Stimulated activated CD4-positive, alpha-beta T cell treated with anti-CD3 and anti-CD28 coated beads, Interleukin-1b, Interleukin-23, amount 100 ng/mL, for 1 hour (primary cell): ENCODE data around the gene SRRM1.
A peak's percentile ranks its signal among the peaks of the same experiment; 100 is the strongest.

ENCODE experiments used
- DNase-seq, 2 donors: peaks; one replicate each; pipeline ENCODE4 v3.0.0-alpha.2; 2020; ENCODE audit warnings: low read depth in 2 of 2

The SRRM1 gene

GRCh38 chr1:24642481-24643362 is at the start of gene SRRM1:
Gene SRRM1, plus strand, starts transcription at chr1:24643302. Its CDS starts 25 bp downstream, at chr1:24643327.
- DNase-seq, result peak; percentile 90 to 97

GRCh38 chr1:24594328-24594598 is 48.8 kb upstream of the SRRM1 start:
- DNase-seq, result no peak

- no peak for DNase-seq
These were observed 46.7 kb upstream of the SRRM1 start for GRCh38 chr1:24596401-24596880.

GRCh38 chr1:24599265-24599664 is 43.8 kb upstream of the SRRM1 start:
- no peak for DNase-seq

- no peak for DNase-seq
These were observed 42.6 kb upstream of the SRRM1 start for GRCh38 chr1:24600551-24600950.

- DNase-seq, result no peak
These were observed 37.4 kb upstream of the SRRM1 start for GRCh38 chr1:24605534-24606295.

- DNase-seq, result no peak
These were observed 36.9 kb upstream of the SRRM1 start for GRCh38 chr1:24606296-24606605.

- DNase-seq, result no peak
These were observed 36.5 kb upstream of the SRRM1 start for GRCh38 chr1:24606621-24607020.

GRCh38 chr1:24609949-24610517 is 33.1 kb upstream of the SRRM1 start:
- no peak for DNase-seq

- DNase-seq, result no peak
These were observed 23.7 kb upstream of the SRRM1 start for GRCh38 chr1:24619376-24619775.

- no peak for DNase-seq
These were observed 22.4 kb upstream of the SRRM1 start for GRCh38 chr1:24620678-24621077.

GRCh38 chr1:24621121-24621520 is 22.0 kb upstream of the SRRM1 start:
- no peak for DNase-seq

GRCh38 chr1:24622218-24622617 is 20.9 kb upstream of the SRRM1 start:
- no peak for DNase-seq

GRCh38 chr1:24632832-24633175 is 10.3 kb upstream of the SRRM1 start:
- DNase-seq, result no peak

GRCh38 chr1:24635195-24635843 is 7.8 kb upstream of the SRRM1 start:
- no peak for DNase-seq

- no peak for DNase-seq
These were observed 6.3 kb upstream of the SRRM1 start for GRCh38 chr1:24636661-24637357.

- DNase-seq, result no peak
These were observed 4.0 kb upstream of the SRRM1 start for GRCh38 chr1:24639094-24639493.

- DNase-seq, result no peak
These were observed 3.2 kb upstream of the SRRM1 start for GRCh38 chr1:24639881-24640280.

GRCh38 chr1:24640288-24640687 is 2.8 kb upstream of the SRRM1 start:
- DNase-seq, result no peak

- DNase-seq, result no peak
These were observed 1.4 kb upstream of the SRRM1 start for GRCh38 chr1:24641646-24642151.

GRCh38 chr1:24643363-24644099 is 429 bp downstream of the SRRM1 start:
- no peak for DNase-seq
